Brain microvascular endothelial cell (primary cell): ENCODE results near the gene DNAL4.
A peak's percentile ranks its signal among the peaks of the same experiment; 100 is the strongest.

Experiments used
- DNase-seq: peaks from one replicate; pipeline ENCODE4 v3.0.0-alpha.2; 2020
- H3K27ac ChIP-seq: fragments of 250-450 bp; sonication (Bioruptor Pico); 2 replicates; pipeline ENCODE4 v1.5.1; 2020; ENCODE audit warnings: mild to moderate bottlenecking, moderate library complexity
- H3K27me3 ChIP-seq: fragments of 250-450 bp; sonication (Bioruptor Pico); replicated peaks from 2 replicates; pipeline ENCODE4 v1.5.1; 2020; ENCODE audit warnings: mild to moderate bottlenecking
- H3K36me3 ChIP-seq: fragments of 250-450 bp; sonication (Bioruptor Pico); replicated peaks from 2 replicates; pipeline ENCODE4 v1.5.1; 2020; ENCODE audit warnings: mild to moderate bottlenecking
- H3K4me3 ChIP-seq: 2 replicates; pipeline ENCODE4 v1.5.1; 2011; ENCODE audit warnings: low read depth, mild to moderate bottlenecking, control low read depth, low read length, moderate library complexity
- CTCF ChIP-seq: IDR thresholded peaks from 2 replicates; pipeline ENCODE4 v1.5.1; 2011; ENCODE audit warnings: low read depth, mild to moderate bottlenecking, moderate library complexity, low read length, control low read depth, inconsistent platforms; ENCODE audit errors: missing control alignments
- in situ Hi-C: cut with HindIII; loops from 2 replicates; pipeline ENCODE4 v1.10.0; 2017; ENCODE audit warnings: low sequenced_read_pairs, low pct_ligation_motif_present

DNAL4 gene

GRCh38 chr22:38784035-38784434 is 9.9 kb downstream of the DNAL4 start:
- no peaks in the 10 kb centered on the region for H3K36me3 ChIP-seq
- no peak for DNase-seq
- H3K27me3 ChIP-seq, result no peaks in the 10 kb centered on the region
- TF ChIP-seq CTCF, result no peak
- no peak overlapping the region for H3K4me3 ChIP-seq
- H3K27ac ChIP-seq, result no peak overlapping the region
- in situ Hi-C loops, result no loop called here

GRCh38 chr22:38783095-38783615 is 10.8 kb downstream of the DNAL4 start:
- H3K36me3 ChIP-seq, result no peaks in the 10 kb centered on the region
- no peak for DNase-seq
- no peak for TF ChIP-seq CTCF

GRCh38 chr22:38782402-38783094 is 11.4 kb downstream of the DNAL4 start:
- Histone ChIP-seq H3K4me3 (no peak overlapping the region), H3K27me3 (no peaks in the 10 kb centered on the region), H3K27ac (no peak overlapping the region), H3K36me3 (no peaks in the 10 kb centered on the region)
- TF ChIP-seq CTCF, result no peak
- peak; percentile 43 for DNase-seq
- in situ Hi-C loops, result no loop called here

More at GRCh38 chr22:38783095-38783615, 10.8 kb downstream of the DNAL4 start:
- in situ Hi-C loops, result no loop called here
- H3K27ac ChIP-seq, result no peak overlapping the region
- H3K27me3 ChIP-seq, result no peaks in the 10 kb centered on the region
- H3K4me3 ChIP-seq, result no peak overlapping the region

GRCh38 chr22:38781033-38781432 is 12.9 kb downstream of the DNAL4 start:
- no peak overlapping the region for H3K4me3 ChIP-seq
- DNase-seq, result no peak
- TF ChIP-seq CTCF, result no peak
- H3K27me3 ChIP-seq, result no peaks in the 10 kb centered on the region
- H3K27ac ChIP-seq, result no peak overlapping the region
- in situ Hi-C loops, result no loop called here
- no peaks in the 10 kb centered on the region for H3K36me3 ChIP-seq

GRCh38 chr22:38777087-38777671 is 16.8 kb downstream of the DNAL4 start:
- H3K27me3 ChIP-seq, result no peaks in the 10 kb centered on the region
- H3K27ac ChIP-seq, result no peak overlapping the region
- H3K4me3 ChIP-seq, result no peak overlapping the region
- no peak for DNase-seq
- in situ Hi-C loops, result no loop called here
- TF ChIP-seq CTCF, result no peak
- H3K36me3 ChIP-seq, result no peaks in the 10 kb centered on the region
